ENCODE results near the gene KIAA0586.

GRCh38 chr14:58565832-58566231, 138.3 kb downstream of the KIAA0586 start:
- TF ChIP-seq CTCF (conservative IDR thresholded peaks at IDR 0.05 in 1 of 2, IDR thresholded peaks at IDR 0.05 in 1 of 2; ENCODE audit: extremely low read depth in 1 of 2, insufficient read depth in 1 of 2, low read depth in 1 of 2, low read length in 2 of 2) (no peak), EZH2 (IDR thresholded peaks at IDR 0.05; ENCODE audit: borderline replicate concordance, low read length) (no peak)
